Liver (tissue), 9 donors: ENCODE data around the gene LRIT2. TPM values are rescaled to one million over a fixed set of nuclear protein-coding genes. Genes with fewer than 3 reads are reported as not detected.

Source experiments
- DNase-seq: peaks from one replicate; pipeline ENCODE4 v3.0.0-alpha.2; 2017; ENCODE audit warnings: low spot score
- H3K27ac ChIP-seq, 2 donors: one replicate each; pipeline ENCODE4 v1.7.0; 2013; ENCODE audit warnings: inconsistent platforms in 2 of 2, low read length in 2 of 2, control low read depth in 1 of 2, low read depth in 1 of 2, mild to moderate bottlenecking in 1 of 2
- H3K27me3 ChIP-seq, 4 donors: one replicate each; pipeline versions ENCODE4 v1.6.1 to v1.7.0; 2013; ENCODE audit warnings: low read length in 3 of 4, inconsistent platforms in 1 of 4, mild to moderate bottlenecking in 1 of 4, moderate library complexity in 1 of 4; ENCODE audit not compliant: control insufficient read depth in 4 of 4, insufficient read depth in 4 of 4
- H3K36me3 ChIP-seq, 4 donors: one replicate each; pipeline versions ENCODE4 v1.6.1 to v1.7.0; 2013; ENCODE audit warnings: low read length in 3 of 4, mild to moderate bottlenecking in 3 of 4, low read depth in 1 of 4, moderate library complexity in 1 of 4; ENCODE audit not compliant: control insufficient read depth in 4 of 4, insufficient read depth in 3 of 4
- H3K4me1 ChIP-seq, 4 donors: one replicate each; pipeline versions ENCODE4 v1.6.1 to v1.7.0; 2013; ENCODE audit warnings: low read length in 3 of 4, mild to moderate bottlenecking in 3 of 4, moderate library complexity in 1 of 4; ENCODE audit not compliant: control insufficient read depth in 4 of 4, insufficient read depth in 4 of 4
- H3K4me3 ChIP-seq, 3 donors: one replicate each; pipeline versions ENCODE4 v1.6.1 to v1.7.0; 2013; ENCODE audit warnings: low read length in 3 of 3, control low read depth in 1 of 3, low read depth in 1 of 3, mild to moderate bottlenecking in 1 of 3
- H3K9ac ChIP-seq, 2 donors: one replicate each; pipeline ENCODE4 v1.7.0; 2013; ENCODE audit warnings: low read length in 2 of 2, mild to moderate bottlenecking in 2 of 2, moderate library complexity in 2 of 2, control low read depth in 1 of 2, low read depth in 1 of 2
- H3K9me3 ChIP-seq, 4 donors: one replicate each; pipeline versions ENCODE4 v1.6.1 to v1.7.0; 2013; ENCODE audit warnings: low read length in 3 of 4; ENCODE audit not compliant: control insufficient read depth in 4 of 4
- ATF3 ChIP-seq: IDR thresholded peaks from 2 replicates; pipeline ENCODE4 v1.6.1; 2016; ENCODE audit warnings: antibody characterized with exemption
- FOXA1 ChIP-seq: IDR thresholded peaks from 2 replicates; pipeline ENCODE4 v1.6.1; 2016; ENCODE audit warnings: antibody characterized with exemption
- FOXA2 ChIP-seq: IDR thresholded peaks from 2 replicates; pipeline ENCODE4 v1.6.1; 2016; ENCODE audit warnings: antibody characterized with exemption
- GABPA ChIP-seq, 2 donors: IDR thresholded peaks in 1 of 2; conservative IDR thresholded peaks in 1 of 2; 2 replicates each; pipeline ENCODE4 v1.6.1; 2016; ENCODE audit warnings: antibody characterized with exemption in 2 of 2, mild to moderate bottlenecking in 1 of 2, moderate library complexity in 1 of 2
- HNF4A ChIP-seq, 2 donors: conservative IDR thresholded peaks; 2 replicates each; pipeline ENCODE4 v1.6.1; 2016; ENCODE audit warnings: antibody characterized with exemption in 2 of 2, mild to moderate bottlenecking in 2 of 2
- HNF4G ChIP-seq: IDR thresholded peaks from 2 replicates; pipeline ENCODE4 v1.6.1; 2016; ENCODE audit warnings: antibody characterized with exemption
- JUND ChIP-seq, 2 donors: IDR thresholded peaks; 2 replicates each; pipeline ENCODE4 v1.6.1; 2016; ENCODE audit warnings: antibody characterized with exemption in 2 of 2
- NR2F2 ChIP-seq: IDR thresholded peaks from 2 replicates; pipeline ENCODE4 v1.6.1; 2016; ENCODE audit warnings: antibody characterized with exemption
- RXRA ChIP-seq, 2 donors: IDR thresholded peaks; 2 replicates each; pipeline ENCODE4 v1.6.1; 2017 to 2018; ENCODE audit warnings: antibody characterized with exemption in 2 of 2, mild to moderate bottlenecking in 1 of 2
- SP1 ChIP-seq: IDR thresholded peaks from 2 replicates; pipeline ENCODE4 v1.6.1; 2018; ENCODE audit warnings: antibody characterized with exemption, mild to moderate bottlenecking
- TAF1 ChIP-seq: conservative IDR thresholded peaks from 2 replicates; pipeline ENCODE4 v1.6.1; 2016; ENCODE audit warnings: antibody characterized with exemption, mild to moderate bottlenecking
- WGBS: extraction: QIAGEN DNeasy Blood & Tissue Kit; methylation state at CpG from one replicate; pipeline ENCODE4 v1.1.7; 2013; 5-methylcytosine and 5-hydroxymethylcytosine counted together
- polyA plus RNA-seq, 2 donors: library from polyadenylated mRNA; stranded (reverse) in 1 of 2; unstranded in 1 of 2; fragments of 200-250 nt in 1 of 2; fragments of >200 nt in 1 of 2; fragmentation: Nextera tagmentation in 1 of 2; extraction: Ambion mirVana in 1 of 2; gene quantifications; one replicate each; pipeline versions ENCODE4 v1.2.1 to v1.2.3, GENCODE V29; 2013 to 2015
- total RNA-seq, 2 donors: library from RNA; depleted of rRNA; stranded (reverse); fragments of >200 nt; gene quantifications; one replicate each; pipeline ENCODE4 v1.2.3, GENCODE V29; 2014
- TF ChIP-seq, protein P1 (sequence below): fragments of 150-350 bp; IDR thresholded peaks from 2 replicates; pipeline ENCODE4 v1.5.1; 2017; ENCODE audit warnings: improper control_type of control experiment, low read depth, low read length; ENCODE audit not compliant: missing input control
- TF ChIP-seq, protein P2 (sequence below): IDR thresholded peaks from 2 replicates; pipeline ENCODE4 v1.6.1; 2016; ENCODE audit warnings: antibody characterized with exemption
- TF ChIP-seq, protein P3 (sequence below): IDR thresholded peaks from 2 replicates; pipeline ENCODE4 v1.6.1; 2016; ENCODE audit warnings: antibody characterized with exemption, mild to moderate bottlenecking
- donor health status: healthy.
- donor health status: healthy.
- donor health status: healthy.
- donor health status: healthy.
- donor health status: healthy.

The LRIT2 gene
- total and polyA plus RNA-seq, 4 donors = not detected

DNA sequence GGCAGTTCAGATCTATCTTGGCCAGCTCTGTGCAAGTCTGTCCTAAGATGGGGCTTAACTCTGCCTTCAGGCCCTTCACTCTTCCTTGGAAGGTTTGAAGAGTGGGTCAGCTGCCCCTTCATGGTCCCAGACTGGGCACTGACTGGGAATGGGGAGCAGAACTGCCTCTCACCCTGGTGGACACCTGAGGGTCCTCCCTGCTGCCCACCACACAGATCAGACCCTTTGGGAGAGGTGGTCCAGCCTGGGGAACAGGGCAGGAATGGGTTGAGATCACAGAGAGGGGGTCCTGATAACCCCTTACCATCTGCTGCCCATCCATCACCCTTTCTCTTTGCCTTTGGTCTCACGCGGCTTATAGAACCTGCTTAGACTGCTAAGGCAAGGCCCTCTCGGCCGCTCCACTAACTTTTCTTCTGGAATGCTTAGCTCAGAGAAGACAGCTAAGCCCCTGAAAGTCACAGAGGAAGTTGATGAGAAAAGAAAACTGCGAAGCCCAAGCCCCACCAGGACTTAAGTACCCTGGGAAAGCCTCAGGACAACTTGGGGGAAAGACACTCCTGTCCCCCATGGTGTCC, 31.4 kb downstream of the LRIT2 start:
- H3K27me3 ChIP-seq = peaks cover 0 to 11% (median 7%) of the 10 kb centered on the region in 4 donors
- TF ChIP-seq, protein P1, sequence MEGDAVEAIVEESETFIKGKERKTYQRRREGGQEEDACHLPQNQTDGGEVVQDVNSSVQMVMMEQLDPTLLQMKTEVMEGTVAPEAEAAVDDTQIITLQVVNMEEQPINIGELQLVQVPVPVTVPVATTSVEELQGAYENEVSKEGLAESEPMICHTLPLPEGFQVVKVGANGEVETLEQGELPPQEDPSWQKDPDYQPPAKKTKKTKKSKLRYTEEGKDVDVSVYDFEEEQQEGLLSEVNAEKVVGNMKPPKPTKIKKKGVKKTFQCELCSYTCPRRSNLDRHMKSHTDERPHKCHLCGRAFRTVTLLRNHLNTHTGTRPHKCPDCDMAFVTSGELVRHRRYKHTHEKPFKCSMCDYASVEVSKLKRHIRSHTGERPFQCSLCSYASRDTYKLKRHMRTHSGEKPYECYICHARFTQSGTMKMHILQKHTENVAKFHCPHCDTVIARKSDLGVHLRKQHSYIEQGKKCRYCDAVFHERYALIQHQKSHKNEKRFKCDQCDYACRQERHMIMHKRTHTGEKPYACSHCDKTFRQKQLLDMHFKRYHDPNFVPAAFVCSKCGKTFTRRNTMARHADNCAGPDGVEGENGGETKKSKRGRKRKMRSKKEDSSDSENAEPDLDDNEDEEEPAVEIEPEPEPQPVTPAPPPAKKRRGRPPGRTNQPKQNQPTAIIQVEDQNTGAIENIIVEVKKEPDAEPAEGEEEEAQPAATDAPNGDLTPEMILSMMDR = no peak
- no peak for TF ChIP-seq ATF3
- TF ChIP-seq, protein P2, sequence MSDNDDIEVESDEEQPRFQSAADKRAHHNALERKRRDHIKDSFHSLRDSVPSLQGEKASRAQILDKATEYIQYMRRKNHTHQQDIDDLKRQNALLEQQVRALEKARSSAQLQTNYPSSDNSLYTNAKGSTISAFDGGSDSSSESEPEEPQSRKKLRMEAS = no peak
- TF ChIP-seq SP1 = no peak
- TF ChIP-seq FOXA1 = no peak
- TF ChIP-seq RXRA (IDR thresholded peaks at IDR 0.05) = no peak
- no peak for TF ChIP-seq TAF1
- no peak for TF ChIP-seq HNF4G
- TF ChIP-seq, protein P3, sequence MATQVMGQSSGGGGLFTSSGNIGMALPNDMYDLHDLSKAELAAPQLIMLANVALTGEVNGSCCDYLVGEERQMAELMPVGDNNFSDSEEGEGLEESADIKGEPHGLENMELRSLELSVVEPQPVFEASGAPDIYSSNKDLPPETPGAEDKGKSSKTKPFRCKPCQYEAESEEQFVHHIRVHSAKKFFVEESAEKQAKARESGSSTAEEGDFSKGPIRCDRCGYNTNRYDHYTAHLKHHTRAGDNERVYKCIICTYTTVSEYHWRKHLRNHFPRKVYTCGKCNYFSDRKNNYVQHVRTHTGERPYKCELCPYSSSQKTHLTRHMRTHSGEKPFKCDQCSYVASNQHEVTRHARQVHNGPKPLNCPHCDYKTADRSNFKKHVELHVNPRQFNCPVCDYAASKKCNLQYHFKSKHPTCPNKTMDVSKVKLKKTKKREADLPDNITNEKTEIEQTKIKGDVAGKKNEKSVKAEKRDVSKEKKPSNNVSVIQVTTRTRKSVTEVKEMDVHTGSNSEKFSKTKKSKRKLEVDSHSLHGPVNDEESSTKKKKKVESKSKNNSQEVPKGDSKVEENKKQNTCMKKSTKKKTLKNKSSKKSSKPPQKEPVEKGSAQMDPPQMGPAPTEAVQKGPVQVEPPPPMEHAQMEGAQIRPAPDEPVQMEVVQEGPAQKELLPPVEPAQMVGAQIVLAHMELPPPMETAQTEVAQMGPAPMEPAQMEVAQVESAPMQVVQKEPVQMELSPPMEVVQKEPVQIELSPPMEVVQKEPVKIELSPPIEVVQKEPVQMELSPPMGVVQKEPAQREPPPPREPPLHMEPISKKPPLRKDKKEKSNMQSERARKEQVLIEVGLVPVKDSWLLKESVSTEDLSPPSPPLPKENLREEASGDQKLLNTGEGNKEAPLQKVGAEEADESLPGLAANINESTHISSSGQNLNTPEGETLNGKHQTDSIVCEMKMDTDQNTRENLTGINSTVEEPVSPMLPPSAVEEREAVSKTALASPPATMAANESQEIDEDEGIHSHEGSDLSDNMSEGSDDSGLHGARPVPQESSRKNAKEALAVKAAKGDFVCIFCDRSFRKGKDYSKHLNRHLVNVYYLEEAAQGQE = no peak
- no peak for TF ChIP-seq FOXA2
- TF ChIP-seq HNF4A (conservative IDR thresholded peaks at IDR 0.05) = no peak
- WGBS = 43% methylated on average over 5 of the region's 5 CpGs

DNA sequence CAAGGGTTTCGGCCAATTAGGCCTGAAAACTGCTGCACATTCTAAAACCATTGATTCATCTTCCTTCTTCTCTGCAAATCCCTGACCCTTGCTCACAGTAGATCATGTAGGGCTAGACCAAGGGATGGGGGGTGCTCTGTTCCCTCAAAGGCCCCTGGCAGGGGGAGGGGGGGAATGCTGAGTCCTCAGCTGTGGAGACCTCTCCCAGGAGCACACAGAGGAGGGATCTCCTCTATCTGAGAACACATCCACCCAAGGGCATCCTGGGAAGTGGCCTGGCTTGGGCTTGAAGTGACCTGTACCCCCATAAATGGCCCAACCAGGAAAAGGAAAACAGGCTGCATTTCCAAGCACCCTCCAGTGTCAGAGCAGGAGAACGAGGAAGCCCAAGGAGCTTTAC, 32.0 kb downstream of the LRIT2 start:
- DNase-seq = no peak
- TF ChIP-seq TAF1 (no peak), FOXA1 (no peak), FOXA2 (no peak), NR2F2 (no peak), GABPA (IDR thresholded peaks at IDR 0.05 in 1 of 2, conservative IDR thresholded peaks at IDR 0.05 in 1 of 2) (no peak), JUND (IDR thresholded peaks at IDR 0.05) (no peak), ATF3 (no peak), SP1 (no peak)
- TF ChIP-seq, protein P3 = no peak
- TF ChIP-seq, protein P2 = no peak
- TF ChIP-seq, protein P1 = no peak
- Histone ChIP-seq H3K4me3 (no peak overlapping the region), H3K4me1 (peaks cover 4 to 13% (median 7%) of the 10 kb centered on the region in 4 donors), H3K9ac (no peak overlapping the region), H3K9me3 (no peaks in the 10 kb centered on the region), H3K36me3 (no peaks in the 10 kb centered on the region), H3K27me3 (peaks cover 0 to 11% (median 7%) of the 10 kb centered on the region in 4 donors), H3K27ac (no peak overlapping the region)
- WGBS = 94% methylated on average over 2 of the region's 2 CpGs

More for the DNA sequence above, 31.4 kb downstream of the LRIT2 start:
- Histone ChIP-seq H3K9me3 (no peaks in the 10 kb centered on the region), H3K4me3 (peak overlapping the region in 1 of 3 donors; percentile 53), H3K27ac (no peak overlapping the region), H3K9ac (no peak overlapping the region), H3K4me1 (peaks cover 4 to 13% (median 7%) of the 10 kb centered on the region in 4 donors), H3K36me3 (no peaks in the 10 kb centered on the region)
- no peak for DNase-seq
